Amygdala (tissue), 56 donors: ENCODE results near the gene AFF1.
"Not testable (repeated sequence)": the region's sequence is repeated elsewhere in the genome, so short reads cannot be mapped to it uniquely, and the experiment has no call there.

ENCODE experiments used
- DNase-seq, 56 donors: peaks; one replicate each; lab custom pipeline; 2025; lab: John Stamatoyannopoulos, UW

Gene AFF1

GRCh38 chr4:87126056-87126455 lies 191.2 kb downstream of the AFF1 start:
- no peak for DNase-seq

- no peak for DNase-seq
Measured at GRCh38 chr4:87128006-87128705, 193.3 kb downstream of the AFF1 start.

GRCh38 chr4:87129681-87130080 lies 194.9 kb downstream of the AFF1 start:
- no peak for DNase-seq

- no peak for DNase-seq
Measured at GRCh38 chr4:87130985-87131703, 196.3 kb downstream of the AFF1 start.

- DNase-seq: no peak
Measured at GRCh38 chr4:87132035-87132434, 197.2 kb downstream of the AFF1 start.

GRCh38 chr4:87133183-87133582 lies 198.4 kb downstream of the AFF1 start:
- DNase-seq: no peak

GRCh38 chr4:87134122-87134521 lies 199.3 kb downstream of the AFF1 start:
- no peak for DNase-seq

- no peak for DNase-seq
Measured at GRCh38 chr4:87141428-87141827, 206.6 kb downstream of the AFF1 start.

GRCh38 chr4:87144356-87144755 lies 209.5 kb downstream of the AFF1 start:
- no peak for DNase-seq

- not testable (repeated sequence) for DNase-seq
Measured at GRCh38 chr4:87145934-87146333, 211.1 kb downstream of the AFF1 start.

- DNase-seq: no peak
Measured at GRCh38 chr4:87147116-87147515, 212.3 kb downstream of the AFF1 start.

- peak in 20 of 56 donors; percentile 0 to 89 (median 8) for DNase-seq
Measured at GRCh38 chr4:87150498-87151261, 215.9 kb downstream of the AFF1 start.

- DNase-seq: no peak
Measured at GRCh38 chr4:87151730-87152129, 216.9 kb downstream of the AFF1 start.

GRCh38 chr4:87152310-87153041 lies 217.7 kb downstream of the AFF1 start:
- no peak for DNase-seq

- no peak for DNase-seq
Measured at GRCh38 chr4:87153078-87153870, 218.5 kb downstream of the AFF1 start.

- DNase-seq: no peak
Measured at GRCh38 chr4:87165892-87166291, 231.1 kb downstream of the AFF1 start.

GRCh38 chr4:87166296-87166854 lies 231.6 kb downstream of the AFF1 start:
- DNase-seq: no peak

GRCh38 chr4:87171944-87172343 lies 237.1 kb downstream of the AFF1 start:
- no peak for DNase-seq

- DNase-seq: no peak
Measured at GRCh38 chr4:87174672-87175071, 239.9 kb downstream of the AFF1 start.

- no peak for DNase-seq
Measured at GRCh38 chr4:87179751-87180150, 244.9 kb downstream of the AFF1 start.
